NCI-H460 (cell line): ENCODE results near the gene CAMLG. TPM values are rescaled to one million over a fixed set of nuclear protein-coding genes. Genes with fewer than 3 reads are reported as not detected.
A peak's percentile ranks its signal among the peaks of the same experiment; 100 is the strongest.
"Not testable (repeated sequence)": the region's sequence is repeated elsewhere in the genome, so short reads cannot be mapped to it uniquely, and the experiment has no call there.

Experiments used
- DNase-seq: peaks from one replicate; pipeline ENCODE4 v3.0.0-alpha.2; 2016; ENCODE audit warnings: low read depth; ENCODE audit errors: extremely low read depth
- polyA plus RNA-seq: library from polyadenylated mRNA; depleted of rRNA; stranded (reverse); fragments of >200 nt; gene quantifications from 2 replicates; pipeline ENCODE4 v1.2.3, GENCODE V29; 2014; cell fraction: nucleus; rRNA removed
- total RNA-seq: library from RNA; depleted of rRNA; stranded (reverse); fragments of >200 nt; shearing (Covaris generic); gene quantifications from 2 replicates; pipeline ENCODE4 v1.2.3, GENCODE V29; 2014; rRNA removed

The CAMLG gene
- 33.8 and 39.0 TPM in 2 replicates for total RNA-seq
- polyA plus RNA-seq: 18.8 and 21.1 TPM in 2 replicates

DNA sequence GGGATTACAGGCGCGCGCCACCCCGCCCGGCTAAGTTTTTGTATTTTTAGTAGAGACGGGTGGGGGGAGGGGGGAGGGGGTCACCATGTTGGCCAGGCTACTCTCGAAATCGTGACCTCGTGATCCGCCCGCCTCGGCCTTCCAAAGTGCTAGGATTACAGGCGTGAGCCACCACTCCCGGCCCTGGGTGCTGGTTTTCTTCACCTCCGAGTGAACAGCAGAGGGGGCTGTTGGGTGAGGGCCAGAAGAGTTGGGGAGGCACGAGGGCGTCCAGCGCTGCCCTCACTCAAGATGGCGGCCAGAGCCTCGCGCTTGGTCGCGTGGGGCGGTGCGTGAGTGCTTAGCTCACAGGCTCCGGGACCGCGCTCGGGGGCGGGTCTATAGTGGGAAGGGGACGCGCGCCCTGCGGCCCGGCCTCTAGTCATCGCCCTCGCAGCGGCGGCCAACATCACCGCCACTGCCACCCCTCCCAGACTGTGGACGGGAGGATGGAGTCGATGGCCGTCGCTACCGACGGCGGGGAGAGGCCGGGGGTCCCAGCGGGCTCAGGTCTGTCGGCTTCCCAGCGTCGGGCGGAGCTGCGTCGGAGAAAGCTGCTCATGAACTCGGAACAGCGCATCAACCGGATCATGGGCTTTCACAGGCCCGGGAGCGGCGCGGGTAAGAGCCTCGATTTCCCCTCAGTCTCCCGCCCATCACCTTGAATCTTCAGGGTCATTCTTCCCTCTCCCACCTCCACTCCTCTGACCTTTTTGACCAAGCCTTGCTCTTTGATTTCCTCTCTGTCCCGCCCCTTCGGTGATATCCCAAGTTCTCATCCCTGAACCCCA, at the start of gene CAMLG:
Gene CAMLG (plus strand): TSS at position 416 of the 830 bp plus-strand sequence. CDS start 73 bp downstream, at position 489.
- DNase-seq: peak; percentile 97

DNA sequence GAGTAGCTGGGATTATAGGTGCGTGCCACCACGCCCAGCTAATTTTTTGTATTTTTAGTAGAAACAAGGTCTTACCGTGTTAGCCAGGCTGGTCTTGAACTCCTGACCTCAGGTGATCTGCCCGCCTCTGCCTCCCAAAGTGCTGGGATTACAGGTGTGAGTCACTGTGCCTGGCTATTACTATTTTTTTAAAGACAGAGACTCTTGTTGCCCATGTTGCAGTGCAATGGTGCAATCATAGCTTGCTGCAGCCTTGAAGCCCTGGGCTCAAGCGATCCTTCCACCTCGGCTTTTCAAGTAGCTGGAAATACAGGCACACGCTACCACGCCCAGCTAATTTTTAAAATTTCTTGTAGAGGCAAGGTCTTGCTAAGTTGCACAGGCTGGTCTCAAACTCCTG, 48.2 kb upstream of the CAMLG start:
- not testable (repeated sequence) for DNase-seq

DNA sequence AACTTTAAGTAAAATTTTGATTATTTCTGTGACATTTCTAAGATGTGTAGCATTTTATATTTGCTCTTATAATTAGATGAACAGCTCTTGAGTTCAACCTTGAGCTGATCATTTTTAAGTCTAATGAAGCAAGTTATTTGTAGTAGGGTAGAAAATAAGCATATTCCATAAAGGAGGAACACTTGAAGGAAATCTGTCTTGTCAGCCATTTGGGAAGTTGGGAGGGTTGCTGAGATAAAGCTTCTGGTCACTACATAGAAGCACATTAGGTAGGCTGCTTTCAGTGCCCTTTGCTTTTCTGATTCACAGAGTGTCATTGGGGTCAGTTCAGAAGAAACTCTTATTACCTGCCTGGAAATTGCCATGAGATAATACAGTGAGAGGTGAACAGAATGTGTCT, 45.6 kb upstream of the CAMLG start:
- DNase-seq: no peak

DNA sequence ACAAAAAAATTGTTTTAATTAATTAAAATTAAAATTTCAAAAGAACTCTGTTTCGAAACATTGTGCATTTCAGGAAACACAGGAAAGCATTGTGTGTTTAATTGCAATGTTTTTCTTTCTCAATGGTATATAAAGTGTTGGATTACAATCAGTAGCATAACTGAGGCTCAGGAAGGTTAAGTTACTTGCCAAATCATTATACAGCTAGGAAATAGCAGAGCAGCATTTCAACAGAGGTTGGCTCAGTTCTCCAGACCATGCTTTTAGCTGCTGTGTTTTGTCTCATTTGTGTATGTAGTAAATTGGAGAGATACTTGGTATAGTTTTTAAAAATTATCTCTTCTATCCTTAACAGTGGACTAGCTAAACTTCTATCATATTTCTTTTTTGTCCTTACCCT, 30.0 kb upstream of the CAMLG start:
- no peak for DNase-seq

DNA sequence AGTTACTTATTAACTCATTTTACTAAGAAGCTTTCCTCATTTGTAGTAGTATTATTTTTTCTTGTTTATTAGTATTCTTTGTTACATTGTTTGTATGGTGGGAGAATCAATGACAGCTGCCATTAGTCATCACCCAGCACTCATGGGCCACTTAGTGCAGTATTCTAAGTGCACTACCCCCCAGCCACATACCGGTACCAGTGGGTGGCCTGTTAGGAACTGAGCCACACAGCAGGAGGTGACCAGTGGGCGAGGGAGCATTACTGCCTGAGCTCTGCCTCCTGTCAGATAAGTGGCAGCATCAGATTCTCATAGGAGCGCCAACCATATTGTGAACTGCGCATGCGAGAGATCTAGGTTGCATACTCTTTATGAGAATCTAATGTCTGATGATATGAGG, 24.2 kb upstream of the CAMLG start:
- DNase-seq: no peak

DNA sequence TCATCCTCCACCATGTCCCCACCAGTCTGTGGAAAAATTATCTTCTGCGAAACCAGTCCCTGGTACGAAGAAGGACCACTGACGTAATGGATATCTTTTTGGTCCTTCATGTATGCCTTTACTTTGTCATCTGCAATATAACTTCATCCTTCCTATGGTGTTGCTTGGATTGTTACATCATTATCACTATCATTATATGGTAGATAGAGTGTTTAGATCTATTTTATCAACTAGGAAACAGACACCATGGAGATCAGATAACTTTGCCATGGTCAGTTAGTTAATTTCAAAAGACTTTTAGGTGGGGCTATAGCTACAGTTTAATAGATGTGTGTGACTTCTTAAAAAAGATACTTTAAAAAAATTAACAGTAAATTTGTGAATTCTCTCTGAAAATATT, 23.8 kb upstream of the CAMLG start:
- no peak for DNase-seq

DNA sequence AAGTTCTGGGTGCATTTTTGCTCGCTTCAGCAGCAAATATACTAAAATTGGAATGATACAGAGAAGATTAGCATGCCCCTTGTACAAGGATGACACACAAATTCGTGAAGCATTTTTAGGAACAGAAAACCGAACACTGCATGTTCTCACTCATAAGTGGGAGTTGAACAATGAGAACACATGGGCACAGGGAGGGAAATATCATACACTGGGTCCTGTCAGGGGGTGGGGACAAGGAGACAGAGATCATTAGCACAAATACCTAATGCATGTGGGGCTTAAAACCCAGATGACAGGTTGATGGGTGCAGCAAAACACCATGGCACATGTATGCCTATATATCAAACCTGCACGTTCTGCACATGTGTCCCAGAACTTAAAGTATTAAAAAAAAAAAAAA, 22.9 kb upstream of the CAMLG start:
- not testable (repeated sequence) for DNase-seq

DNA sequence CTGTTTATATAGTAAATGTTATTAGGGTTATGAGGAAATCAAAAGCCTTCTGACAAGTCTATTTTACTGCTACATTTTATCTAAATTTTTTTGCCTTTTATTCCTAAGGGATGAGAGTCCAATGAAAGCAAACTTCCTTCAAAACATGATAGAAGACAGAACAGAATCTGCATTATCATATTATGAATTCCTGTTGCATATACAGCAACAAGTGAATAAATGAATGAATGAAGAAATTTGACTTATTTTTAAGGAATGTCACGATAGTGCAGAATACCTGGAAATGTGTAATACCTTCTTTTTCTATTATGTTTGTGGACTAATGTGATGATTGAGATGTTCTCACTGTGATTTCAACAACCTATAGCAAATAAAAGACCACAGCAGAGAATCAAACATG, 13.5 kb upstream of the CAMLG start:
- DNase-seq: no peak

DNA sequence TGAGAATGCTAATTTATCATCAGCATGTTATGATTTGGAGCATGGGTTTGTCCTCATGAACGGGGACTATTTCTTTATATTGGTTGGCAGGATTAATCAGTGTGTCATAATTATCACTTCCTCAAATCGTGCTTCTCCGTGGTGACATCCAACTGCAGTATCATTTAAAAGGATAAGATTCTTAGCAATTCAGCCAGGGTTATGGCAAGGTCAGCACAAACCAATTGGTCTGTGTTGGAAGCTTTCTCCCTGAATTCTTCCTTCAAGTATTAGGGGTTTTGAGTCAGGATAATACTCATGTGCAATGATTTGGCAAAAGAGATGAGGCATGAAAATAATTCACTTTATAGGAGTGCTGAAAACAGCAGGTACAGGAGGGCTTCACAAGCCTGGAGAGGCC, 5.5 kb upstream of the CAMLG start:
- no peak for DNase-seq

DNA sequence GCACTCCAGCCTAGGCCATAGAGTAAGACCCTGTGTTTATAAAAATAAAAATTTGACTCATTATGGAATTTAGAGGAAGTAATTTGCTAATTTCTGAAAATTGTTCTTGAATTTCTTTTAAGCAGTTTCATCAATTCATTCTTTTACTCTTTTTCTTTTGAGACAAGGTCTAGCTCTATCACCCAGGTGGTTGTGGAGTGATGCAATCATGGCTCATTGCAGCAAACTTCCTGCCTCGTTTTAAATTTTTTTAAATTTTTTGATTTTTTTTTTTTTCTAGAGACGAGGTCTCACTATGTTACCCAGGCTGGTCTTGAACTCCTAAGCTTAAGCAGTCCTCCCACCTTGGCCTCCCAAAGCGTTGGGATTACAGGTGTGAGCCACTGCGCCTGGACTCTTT, 3.1 kb upstream of the CAMLG start:
- DNase-seq: no peak

DNA sequence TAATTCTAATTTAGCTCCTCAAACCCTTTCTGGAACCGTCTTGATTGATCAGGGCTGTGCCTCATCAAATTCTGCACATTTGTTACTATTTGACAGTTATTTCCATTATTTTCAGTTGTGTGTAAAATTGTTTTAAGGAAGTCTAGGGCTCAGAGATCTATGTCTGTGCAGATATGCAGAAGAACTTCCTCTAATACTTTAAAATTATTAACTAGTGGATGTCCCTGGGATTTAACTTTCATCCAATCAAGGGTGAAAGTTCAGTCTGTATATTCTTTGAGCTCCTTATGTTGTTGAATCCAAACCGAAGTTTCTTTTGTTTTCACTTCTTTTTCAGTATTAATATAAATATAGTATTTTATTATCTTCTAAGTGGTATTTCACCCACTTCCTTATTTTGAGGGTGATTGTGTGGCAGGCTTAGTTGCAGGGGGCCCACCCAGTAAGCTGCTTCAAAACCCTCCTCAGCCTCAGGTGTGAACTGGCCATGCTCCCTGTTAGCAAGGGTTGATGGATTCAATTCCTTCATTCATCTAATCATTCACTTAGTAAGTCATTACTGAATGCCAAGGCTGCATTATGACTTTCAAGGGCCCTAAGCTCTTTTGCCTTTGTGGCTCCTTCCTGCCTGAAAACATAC, 2.1 kb upstream of the CAMLG start:
- no peak for DNase-seq

DNA sequence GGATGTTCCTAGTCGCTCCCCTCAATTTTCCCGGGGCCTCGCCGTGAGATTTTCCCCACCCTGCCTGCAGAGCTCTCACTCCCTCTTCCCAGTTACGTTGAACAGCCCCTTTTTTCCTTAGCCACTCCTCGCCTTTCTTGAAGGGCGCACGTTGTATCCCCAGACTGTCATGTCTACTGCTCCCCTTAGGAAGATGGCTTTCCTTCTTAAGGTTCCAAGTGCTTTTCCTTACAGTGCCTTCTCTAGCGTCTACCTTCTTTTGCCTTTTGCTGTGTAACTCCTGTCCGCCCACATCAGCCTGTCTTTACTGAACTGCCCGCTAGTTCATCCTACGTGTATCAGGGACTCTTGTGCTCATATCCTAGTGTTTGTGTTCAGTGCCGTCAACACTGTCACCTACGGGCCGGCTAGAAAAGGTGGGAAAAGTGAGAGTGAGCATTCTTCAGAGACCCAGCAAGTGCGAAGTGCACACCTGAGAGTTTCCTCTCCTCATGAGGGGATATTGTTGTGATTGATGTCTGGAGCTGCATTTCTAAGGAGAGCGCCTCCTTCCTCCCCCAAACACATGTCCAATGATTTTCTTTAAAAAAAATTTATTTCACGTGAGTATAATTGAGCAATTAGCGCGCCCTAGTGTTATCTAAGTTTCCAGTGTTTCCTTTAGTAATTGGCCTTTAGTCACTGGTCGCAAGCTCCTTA, 764 bp downstream of the CAMLG start:
- DNase-seq: peak; percentile 11

DNA sequence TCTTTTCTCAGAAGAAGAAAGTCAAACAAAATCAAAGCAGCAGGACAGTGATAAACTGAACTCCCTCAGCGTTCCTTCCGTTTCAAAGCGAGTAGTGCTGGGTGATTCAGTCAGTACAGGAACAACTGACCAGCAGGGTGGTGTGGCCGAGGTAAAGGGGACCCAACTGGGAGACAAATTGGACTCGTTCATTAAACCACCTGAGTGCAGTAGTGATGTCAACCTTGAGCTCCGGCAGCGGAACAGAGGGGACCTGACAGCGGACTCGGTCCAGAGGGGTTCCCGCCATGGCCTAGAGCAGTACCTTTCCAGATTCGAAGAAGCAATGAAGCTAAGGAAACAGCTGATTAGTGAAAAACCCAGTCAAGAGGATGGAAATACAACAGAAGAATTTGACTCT, 2.7 kb downstream of the CAMLG start:
- no peak for DNase-seq

DNA sequence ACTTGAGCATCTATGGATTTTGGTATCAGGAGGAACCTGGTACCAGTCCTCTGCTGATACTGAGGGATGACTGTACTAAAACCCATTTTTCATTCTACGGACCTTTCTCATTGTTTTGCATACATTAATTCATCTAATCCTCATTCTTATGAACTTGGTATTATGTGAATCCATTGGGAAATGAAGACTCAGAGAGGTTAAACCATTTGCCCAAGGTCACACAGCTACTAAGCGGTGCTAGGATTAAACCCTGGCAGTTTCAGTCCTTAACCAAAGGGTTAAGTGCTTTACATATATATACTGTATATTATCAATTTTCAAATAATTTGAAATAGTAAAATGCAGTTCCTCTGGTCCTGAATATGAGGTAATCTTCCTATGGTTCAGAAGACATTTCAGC, 3.8 kb downstream of the CAMLG start:
- DNase-seq: no peak

DNA sequence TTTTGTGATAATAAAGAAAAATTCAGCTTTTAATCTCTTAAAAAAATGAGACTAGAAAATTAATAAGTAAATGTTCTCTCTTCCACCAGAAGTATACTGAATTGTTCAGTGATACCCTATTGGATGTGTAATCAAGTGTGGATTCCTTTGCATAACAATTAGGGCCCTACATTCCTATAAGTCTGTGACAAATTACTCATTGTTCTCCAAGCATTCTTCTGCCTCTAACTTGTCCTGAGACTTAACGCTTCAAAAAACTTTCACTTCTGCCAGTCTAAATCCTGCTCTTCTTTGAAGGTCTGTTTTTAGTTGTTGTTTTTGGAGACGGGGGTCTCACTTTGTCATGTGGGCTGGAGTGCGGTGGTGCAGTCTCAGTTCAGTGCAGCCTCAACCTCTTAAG, 11.1 kb downstream of the CAMLG start:
- DNase-seq: no peak

DNA sequence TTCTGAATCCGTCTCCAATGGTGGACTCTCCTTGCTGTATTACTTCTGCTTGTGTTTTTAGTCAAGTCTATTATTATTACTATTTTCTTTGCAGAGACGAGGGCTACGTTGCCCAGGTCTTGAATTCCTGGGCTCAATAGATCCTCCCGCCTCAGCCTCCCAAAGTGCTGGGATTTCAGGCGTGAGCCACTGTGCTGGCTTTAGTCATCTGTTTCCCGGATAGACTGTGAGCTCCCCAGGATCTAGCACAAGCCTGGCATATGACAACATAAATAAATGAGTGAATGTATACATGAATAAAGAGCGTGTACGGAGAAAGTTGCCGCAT, 19.8 kb downstream of the CAMLG start:
- DNase-seq: no peak

DNA sequence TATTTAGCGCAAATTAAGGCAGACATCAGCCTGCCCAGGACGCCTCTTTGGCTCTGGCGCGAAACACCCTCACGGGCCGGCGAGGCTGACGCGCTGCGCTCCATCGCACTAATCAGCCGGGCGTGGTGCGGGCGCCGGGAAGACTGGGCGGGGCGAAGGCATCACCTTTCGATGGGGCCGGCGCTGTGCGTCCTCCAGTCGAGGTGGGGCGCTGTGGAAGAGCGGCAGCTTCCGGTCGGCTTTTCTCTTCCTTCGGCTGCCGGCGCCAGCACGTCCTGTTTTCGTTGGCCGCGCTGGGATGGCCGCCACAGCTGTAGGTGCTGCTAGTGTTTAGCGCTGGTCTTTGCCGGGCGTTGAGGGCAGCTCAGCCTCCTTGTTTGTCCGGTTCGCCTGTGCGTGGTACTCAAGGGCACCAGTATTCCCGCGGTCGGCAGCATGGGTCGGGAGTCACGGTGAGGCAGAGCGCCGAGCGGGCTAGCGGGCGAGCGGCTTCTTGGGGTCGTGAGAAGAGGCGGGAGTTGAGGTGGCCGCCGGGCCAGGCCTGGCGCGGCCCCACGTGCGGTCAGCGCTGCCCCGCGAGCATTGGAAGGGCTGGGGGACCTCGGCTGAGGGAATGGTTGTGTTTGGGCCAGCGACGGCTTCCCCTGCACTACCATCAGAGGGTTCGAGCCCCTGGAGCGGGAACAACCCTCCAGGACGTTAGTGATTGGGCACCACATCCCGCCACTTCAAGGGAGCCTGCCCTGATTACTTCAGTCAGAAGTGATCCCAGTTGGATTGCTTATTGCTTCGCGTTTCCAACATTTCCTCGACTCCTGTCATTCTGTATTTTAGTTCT, 20.4 kb downstream of the CAMLG start, which contains the start of gene DDX46:
Gene DDX46 (plus strand): TSS at position 276 of the 838 bp plus-strand sequence. CDS start 160 bp downstream, at position 436.
- DNase-seq: peak; percentile 92

DNA sequence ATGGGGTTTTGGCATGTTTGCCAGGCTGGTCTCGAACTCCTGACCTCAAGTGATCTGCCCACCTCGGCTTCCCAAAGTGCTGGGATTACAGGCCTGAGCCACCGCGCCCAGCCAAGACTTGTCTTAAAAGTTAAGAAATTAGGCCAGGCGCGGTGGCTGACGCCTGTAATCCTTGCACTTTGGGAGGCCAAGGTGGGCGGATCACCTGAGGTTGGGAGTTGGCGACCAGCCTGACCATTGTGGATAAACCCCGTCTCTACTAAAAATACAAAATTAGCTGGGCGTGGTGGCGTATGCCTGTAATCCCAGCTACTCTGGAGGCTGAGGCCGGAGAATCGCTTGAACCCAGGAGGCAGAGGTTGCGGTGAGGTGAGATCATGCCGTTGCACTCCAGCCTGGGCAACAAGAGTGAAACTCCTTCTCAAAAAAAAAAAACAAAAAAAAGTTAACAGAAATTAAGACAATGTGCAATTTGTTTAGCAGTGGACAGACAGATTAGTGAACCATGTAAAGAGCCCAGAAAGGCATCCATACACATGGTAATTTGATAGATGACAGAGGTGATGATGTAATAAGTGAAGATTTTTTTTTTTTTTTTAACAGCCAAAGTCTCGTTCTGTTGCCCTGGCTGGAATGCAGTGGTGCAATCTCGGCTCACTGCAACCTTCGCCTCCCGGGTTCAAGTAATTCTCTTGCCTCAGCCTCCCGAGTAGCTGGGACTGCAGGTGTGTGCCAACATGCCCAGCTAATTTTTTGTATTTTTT, 29.4 kb downstream of the CAMLG start:
- not testable (repeated sequence) for DNase-seq

DNA sequence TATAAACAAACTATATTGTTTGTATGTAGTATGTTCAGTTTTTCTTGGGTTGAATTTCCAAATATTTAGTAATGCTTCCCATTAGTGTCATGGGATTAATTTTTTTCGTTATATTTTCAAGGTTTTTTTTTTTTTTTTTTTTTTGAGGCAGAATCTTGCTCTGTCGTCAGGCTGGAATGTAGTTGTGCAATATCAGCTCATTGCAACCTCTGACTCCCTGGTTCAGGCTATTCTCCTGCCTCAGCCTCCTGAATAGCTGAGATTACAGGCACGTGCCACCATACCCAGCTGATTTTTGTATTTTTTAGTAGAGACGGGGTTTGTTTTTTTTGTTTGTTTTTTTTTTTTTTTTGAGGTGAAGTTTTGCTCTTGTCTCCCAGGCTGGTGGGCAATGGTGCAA, 30.9 kb downstream of the CAMLG start:
- no peak for DNase-seq
